GM18519 (cell line): ENCODE measurements around the gene HDHD5.

Source experiments
- ATAC-seq: cut with Tn5 transposase; IDR thresholded peaks from one replicate; pipeline ENCODE4 v1.9.1; 2021; ENCODE audit warnings: mild to moderate bottlenecking, moderate library complexity; ENCODE audit not compliant: unreplicated experiment, low FRiP score

The HDHD5 gene

GRCh38 chr22:17108256-17109112 is 50.6 kb downstream of the HDHD5 start:
- no peak for ATAC-seq

GRCh38 chr22:17107547-17107810 is 51.6 kb downstream of the HDHD5 start:
- no peak for ATAC-seq

- ATAC-seq = no peak
Observed at GRCh38 chr22:17106785-17107546, 52.1 kb downstream of the HDHD5 start.

GRCh38 chr22:17106161-17106784 is 52.8 kb downstream of the HDHD5 start:
- ATAC-seq = no peak

- ATAC-seq = no peak
Observed at GRCh38 chr22:17105143-17106129, 53.6 kb downstream of the HDHD5 start.

GRCh38 chr22:17104336-17104935 is 54.6 kb downstream of the HDHD5 start:
- ATAC-seq = no peak

GRCh38 chr22:17103351-17103750 is 55.7 kb downstream of the HDHD5 start:
- no peak for ATAC-seq

- no peak for ATAC-seq
Observed at GRCh38 chr22:17102297-17102667, 56.8 kb downstream of the HDHD5 start.

- ATAC-seq = no peak
Observed at GRCh38 chr22:17101475-17102296, 57.4 kb downstream of the HDHD5 start.

- no peak for ATAC-seq
Observed at GRCh38 chr22:17100621-17101020, 58.5 kb downstream of the HDHD5 start.

- ATAC-seq = no peak
Observed at GRCh38 chr22:17098379-17098819, 60.7 kb downstream of the HDHD5 start.

GRCh38 chr22:17097701-17098100 is 61.4 kb downstream of the HDHD5 start:
- ATAC-seq = no peak

- no peak for ATAC-seq
Observed at GRCh38 chr22:17097062-17097461, 62.0 kb downstream of the HDHD5 start.

- no peak for ATAC-seq
Observed at GRCh38 chr22:17096071-17096470, 63.0 kb downstream of the HDHD5 start.

GRCh38 chr22:17095538-17095937 is 63.5 kb downstream of the HDHD5 start:
- no peak for ATAC-seq

- ATAC-seq = no peak
Observed at GRCh38 chr22:17093081-17093480, 66.0 kb downstream of the HDHD5 start.

GRCh38 chr22:17091851-17092250 is 67.2 kb downstream of the HDHD5 start:
- ATAC-seq = no peak

GRCh38 chr22:17090550-17090949 is 68.5 kb downstream of the HDHD5 start:
- ATAC-seq = no peak
